ENCODE results near the gene LYL1.
A peak's percentile ranks its signal among the peaks of the same experiment; 100 is the strongest.

The LYL1 gene

DNA sequence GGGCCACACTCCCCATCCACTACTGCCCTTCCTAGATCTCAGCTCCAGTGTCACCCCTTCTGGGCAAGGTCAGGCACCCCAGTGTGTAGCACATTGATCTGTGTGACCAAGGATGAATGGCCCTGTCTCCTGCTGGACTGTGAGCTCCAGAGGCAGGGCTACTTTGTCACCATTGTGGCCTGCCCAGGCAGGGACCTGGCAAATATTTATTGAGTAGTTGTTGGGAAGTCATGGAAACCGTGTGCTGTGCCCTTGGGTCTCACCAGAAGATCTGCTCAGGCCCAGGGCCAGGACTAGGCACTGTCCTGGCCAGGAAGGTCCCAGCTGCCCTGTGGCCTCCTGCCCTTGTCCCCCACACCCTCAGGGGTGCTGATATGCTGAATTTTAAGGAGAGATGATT, 25.9 kb upstream of the LYL1 start:
- DNase-seq: no peak

DNA sequence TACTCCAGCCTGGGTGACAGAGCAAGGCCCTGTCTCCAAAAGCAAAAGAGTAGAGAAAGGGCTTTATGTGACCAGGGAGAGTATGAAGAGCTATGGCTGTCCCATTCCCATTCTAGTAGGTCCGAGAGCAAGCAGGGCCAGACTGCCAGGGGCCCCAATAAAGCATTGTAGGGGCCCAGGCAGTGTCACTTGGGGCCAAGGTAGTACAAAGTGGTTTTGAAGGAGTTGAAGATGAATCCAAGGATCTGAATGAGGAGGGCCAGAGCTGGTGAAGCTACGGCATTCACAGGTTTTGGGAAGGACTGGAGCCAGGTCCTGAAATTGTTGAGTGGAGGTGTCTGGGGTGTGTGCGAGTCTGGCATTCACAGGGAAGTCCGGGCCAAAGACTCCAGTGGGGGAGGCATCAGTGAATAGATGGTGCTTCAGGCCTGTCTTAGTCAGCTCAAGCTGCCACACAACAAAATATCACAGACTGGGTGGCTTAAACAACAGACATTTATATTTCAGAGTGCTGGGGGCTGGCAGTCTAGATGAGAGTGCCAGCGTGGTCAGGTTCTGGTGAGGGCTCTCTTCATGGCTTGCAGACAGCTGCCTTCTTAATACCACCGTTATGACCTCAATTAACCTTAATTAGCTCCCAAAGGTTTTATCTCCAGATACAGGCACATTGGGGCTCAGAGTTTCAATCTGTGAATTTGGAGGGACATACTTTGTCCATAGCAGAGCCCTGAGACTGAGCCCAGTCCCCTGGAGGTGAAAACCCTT, 25.3 kb upstream of the LYL1 start:
- DNase-seq: no peak

DNA sequence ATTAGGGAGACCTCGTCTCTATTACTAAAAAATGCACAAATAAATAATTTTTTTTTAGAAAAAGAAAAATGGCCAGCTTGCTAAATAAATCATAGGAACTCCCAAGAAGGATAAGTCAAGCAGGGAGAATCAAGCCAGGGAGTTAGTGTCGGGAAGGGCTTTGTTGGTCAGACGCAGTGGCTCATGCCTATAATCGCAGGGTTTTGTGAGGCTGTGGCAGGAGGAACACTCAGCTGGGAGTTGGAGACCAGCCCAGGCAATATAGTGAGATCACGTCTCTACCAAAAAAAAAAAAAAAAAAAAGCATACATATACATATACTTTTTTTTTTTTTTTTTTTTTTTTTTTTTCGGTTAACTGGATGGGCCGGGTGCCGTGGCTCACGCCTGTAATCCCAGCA, 24.4 kb upstream of the LYL1 start:
- no peak for DNase-seq

DNA sequence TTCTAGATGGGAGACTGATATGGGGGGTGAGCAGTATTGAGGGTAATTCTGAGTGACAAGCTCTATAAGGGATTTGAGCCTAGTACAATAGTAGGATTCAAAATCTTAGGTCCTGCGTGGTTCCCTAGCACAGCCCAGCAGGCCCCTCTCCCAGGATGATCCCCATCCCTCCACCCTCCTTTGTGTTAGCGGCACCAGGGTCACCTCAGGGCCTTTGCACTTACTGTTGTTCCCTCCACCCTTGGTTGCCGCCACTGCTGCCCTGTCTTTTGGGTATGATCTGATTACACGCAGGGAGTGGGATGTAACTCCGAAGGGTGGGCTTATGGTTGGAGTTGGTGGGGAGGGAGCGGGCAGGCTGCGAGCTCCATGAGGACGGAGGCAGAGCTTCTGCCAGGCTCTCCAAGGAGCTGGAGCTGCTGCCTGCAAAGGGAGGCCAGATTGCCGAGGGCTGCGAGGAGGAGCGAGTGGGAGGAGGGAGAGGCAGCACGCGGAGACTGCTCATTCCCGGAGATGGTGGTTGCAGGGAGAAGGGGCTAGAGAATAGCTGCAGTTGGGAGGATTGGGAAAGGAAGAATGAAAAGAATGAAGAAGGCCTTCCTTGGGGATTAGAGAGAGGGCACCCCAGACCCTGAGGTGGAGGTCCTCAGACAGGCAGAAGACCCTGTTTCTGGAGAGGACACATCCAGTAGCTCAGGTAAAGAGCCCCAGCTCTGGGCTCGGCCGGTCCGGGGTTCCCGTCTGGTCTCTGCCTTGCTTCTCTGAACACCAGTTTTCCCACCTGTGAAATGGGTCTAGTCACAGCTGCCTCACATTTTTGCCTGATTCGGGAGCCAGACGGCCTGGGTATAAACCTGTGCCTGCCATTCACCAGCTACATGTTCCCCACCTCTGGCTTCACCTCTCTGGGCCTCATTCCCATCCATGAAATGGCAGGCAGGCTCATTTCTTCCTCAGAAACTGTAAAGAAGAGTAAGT, 20.6 kb upstream of the LYL1 start:
- DNase-seq: no peak

DNA sequence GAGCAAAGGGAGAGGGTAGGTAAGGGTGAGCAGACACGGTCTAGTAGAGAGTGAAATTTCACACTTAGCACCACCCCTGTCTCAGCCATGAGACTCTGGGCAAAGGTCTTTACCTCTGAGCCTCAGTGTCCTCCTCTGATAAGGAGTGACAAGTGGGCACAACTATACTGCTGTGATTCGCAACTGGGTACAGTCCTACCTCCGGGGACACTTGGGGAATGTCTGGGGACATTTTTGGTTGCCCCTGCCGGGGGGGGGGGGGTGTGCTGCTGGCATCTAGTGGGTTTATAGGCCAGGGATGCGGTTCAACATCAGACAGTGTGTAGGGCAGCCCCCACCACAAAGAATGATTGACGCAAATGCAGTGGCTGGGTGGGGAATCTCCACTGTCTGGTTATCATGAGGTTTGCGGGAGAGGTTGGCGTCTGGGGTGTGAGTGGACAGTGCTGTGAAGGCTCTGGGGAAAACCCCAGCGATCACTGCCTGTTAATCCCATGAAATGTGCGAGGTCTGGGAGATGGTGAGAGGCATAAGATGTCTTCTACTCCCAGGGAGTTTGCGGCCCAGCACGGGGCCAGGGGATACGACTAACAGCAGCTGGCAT, 19.7 kb upstream of the LYL1 start:
- DNase-seq: no peak

DNA sequence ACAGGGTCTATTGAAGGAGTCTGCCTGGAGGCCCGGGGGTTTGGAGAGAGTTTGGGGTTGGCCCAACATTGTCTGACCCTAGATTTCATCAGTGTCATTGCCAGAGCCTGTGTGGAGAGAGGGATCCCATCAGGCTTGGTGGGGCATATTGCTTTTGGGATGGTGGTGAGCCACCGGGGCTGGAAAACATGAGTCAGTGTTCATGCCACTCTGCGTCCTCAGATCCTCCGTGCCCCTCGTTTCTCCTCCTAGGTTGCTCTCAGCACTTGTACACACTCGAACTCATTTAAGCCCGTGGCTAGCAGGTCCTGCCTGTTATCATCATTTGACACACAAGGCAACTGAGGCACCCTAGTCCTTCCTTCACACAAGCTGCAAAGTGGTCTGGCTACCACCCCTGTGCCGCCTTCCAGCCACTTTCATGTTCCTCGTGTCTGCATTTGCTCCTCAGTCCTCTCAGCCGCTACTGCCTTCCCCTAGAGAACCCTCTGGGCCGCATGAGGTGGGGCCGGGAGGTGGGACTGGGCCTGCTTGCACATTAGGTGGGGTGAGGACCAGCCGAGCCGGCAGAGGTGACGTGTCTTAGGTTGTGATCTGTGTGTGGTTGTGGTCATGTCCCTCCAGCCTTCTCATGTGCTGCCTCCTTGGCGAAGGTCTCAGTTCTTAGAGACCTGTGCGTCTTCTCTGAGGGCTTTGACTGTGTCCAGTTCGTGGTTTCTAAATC, 19.1 kb upstream of the LYL1 start:
- no peak for DNase-seq

DNA sequence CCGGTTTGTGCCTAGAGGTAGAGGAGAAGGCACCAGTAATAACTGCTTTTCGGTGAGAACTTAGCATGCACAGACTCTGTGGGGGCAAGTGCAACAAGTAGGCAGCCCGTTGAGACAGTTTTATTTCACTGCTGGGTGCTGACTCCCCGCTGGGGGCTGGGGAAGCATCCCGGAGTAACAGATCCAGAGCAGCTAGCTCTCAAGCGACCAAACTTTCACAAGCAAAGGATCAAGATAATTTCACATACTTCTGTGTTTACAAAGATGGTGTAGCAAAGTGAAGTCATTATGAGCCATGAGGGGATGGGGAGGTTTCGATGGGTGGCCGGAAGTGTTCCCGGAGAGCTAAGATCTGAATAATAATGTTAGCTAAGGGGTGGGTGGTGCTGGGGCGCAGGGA, 18.2 kb upstream of the LYL1 start:
- DNase-seq: no peak

DNA sequence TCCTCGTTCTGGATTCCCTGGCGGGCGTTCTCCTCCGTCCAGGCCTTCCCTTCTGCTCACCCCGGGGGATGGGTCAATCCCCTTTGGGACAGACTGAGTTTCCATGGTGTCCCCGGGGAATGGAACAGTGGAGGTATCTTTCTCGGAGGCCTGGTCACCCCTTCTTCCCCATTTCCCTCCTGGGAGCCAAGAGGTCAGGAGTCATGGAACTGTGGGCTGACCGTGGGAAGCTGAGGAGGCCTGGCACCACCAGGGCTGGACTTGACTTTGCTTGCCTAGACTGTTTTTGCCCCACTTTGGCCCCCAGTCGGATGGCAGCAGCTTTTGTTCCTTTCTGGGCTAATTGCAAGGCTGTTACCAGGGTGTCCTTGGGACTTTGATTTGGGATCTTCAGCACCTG, 17.4 kb upstream of the LYL1 start:
- no peak for DNase-seq

DNA sequence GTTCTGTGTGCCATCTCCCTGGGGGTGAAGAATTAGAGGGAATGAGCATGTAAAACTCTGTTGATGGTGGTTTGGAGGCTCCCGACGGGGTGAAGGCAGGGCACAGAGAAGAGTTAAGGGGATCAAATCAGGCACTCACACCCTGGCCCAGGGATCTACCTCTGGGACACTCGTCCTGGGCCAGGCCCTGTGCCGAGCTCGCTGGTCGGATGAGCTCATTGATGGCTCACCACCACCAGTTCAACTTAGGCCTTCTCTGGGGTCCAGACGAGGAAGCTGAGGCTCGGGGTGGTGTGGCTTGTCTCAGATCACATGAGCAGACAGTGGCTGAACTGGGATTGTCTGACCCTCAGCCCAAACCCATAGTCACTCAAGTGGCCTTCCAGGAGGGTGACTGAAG, 17.0 kb upstream of the LYL1 start:
- no peak for DNase-seq

DNA sequence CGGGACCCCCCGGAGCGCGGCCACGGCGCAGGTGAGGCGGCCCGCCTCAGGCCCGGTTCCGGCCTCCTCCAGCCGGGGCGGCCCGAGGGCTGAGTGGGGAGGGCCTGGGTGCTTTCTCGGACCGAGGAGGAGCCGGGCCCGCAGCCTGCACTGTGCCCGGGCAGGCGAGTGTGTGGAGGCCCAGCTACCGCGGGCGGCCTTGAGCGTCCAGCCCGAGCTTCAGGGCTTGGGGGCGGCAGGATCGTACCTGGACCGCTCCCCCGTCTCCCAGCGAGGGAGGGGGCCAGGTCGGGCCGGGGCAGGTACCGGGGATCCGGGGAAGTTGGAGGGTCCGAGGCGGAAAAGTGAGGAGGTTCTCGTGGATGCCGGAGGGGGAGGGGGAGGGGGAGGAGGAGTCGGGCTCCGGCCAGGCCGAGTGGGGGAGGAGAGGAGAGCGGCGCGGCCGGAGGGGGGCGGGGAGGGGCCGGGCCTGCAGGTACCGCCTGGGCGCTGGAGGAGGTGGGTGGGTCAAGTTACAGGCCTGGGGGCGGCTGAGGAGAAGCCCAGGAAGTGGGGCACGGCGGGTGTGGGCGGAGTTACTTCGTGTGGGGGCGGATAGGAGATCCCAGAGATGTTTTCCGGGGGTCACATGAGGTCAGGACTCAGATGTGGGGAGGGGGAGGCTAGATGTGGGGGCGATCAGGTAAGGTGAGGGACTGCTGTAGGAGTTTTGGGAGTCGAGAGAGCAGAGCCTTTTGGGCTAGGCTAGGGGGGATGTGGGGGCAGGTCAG, 16.0 kb upstream of the LYL1 start:
- DNase-seq: peak; percentile 70

DNA sequence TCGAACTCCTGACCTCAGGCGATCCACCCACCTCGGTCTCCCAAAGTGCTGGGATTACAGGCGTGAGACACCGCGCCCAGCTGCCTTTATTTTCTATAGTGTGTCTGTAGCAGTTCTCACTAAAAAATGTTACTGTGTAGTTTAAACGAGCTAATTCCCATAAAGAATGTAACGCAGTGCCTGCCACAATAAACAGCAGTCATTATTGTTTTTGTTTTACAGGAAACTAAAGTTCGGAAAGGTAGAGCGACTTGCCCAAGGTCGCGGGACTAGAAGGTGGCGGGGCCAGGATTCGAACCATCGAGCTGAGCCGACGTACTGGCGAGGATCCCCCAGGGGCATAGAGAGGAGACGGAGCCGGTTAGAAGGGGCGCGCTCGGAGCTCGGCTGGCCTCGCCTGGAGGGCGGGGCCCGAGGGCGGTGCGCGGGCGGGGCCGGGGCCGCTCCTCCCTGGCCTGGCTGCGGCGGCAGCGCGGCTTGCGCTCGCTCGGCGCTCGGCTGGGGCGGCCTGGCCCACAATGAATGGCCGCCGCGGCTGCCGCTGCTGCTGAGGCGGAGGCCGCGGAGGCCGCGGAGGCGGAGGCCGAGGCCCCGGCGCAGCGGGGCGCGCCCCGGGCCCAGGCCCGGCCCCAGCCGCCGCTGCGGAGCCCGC, 15.2 kb upstream of the LYL1 start, which contains the start of gene NACC1:
Gene NACC1 (plus strand): TSS at position 493 of the 652 bp plus-strand sequence. CDS start 16,944 bp downstream, outside the sequence.
- DNase-seq: peak; percentile 94

DNA sequence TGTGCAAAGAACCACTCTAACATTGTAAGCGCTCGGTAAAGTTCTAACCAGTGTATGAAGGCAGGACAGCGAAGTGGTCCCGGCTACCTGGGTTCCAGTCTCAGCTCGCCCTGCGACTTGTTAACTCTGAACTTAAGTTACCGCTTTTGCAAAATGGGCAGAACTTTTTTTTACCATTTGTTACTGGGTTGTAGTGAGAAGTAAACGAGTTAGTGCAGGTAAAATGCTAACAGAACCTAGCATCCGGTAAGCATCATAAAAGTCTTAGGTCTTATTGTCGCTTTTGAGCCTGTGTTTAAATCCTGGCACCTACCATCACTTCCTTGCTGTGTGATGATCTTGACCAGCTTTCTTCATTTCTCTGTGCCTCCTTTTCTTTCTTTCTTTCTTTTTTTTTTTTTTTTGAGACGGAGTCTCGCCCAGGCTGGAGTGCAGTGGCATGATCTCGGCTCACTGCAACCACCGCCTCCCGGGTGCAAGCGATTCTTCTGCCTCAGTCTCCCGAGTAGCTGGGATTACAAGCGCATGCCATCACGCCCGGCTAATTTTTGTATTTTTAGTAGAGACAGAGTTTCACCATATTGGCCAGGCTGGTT, 14.6 kb upstream of the LYL1 start:
- no peak for DNase-seq

DNA sequence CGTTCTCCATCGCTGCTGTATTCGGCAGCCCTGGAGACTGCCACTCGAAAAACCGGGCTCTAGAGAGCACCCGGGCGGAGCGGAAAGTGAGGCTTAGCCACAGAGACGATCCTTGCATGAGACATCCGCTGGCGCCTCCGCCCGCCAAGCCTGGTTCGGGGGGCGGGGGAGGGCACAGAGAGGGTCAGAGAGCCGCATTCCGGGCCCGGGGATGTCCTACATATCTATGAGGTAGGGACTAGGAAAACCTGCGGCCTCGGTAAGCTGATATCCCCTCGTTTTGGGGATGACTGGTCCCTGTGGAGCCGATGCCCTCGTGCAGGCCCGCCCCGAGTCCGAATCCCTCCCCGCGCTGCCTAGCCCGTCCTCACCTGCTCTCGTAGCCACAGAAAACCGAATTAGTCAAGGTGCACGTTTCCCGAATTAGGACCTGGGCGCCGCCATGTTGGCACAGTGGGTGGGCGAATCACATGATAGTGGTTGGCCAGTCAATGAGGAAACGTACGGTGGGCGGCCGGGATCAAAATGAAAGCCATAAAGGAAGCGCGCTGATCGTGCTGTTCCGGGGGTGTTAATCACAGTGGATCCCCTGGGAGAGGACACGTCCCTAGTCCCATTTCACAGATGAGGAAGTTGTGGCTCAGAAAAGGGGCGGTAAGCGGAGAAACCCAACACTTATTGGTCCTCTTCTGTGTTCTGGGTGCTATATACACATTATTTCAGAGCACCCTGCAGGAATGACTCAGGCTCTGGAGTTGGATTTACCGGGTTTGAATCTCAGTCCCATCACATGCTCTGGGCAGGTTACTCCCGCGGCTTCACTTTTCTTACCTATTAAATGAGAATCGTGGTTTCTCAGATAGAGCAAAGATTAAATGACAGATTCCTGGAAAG, 13.9 kb upstream of the LYL1 start, which contains the start of gene TRMT1:
Gene TRMT1 (minus strand): TSS at position 459 of the 894 bp plus-strand sequence. CDS start 341 bp downstream, at position 118.
- DNase-seq: peak; percentile 92

DNA sequence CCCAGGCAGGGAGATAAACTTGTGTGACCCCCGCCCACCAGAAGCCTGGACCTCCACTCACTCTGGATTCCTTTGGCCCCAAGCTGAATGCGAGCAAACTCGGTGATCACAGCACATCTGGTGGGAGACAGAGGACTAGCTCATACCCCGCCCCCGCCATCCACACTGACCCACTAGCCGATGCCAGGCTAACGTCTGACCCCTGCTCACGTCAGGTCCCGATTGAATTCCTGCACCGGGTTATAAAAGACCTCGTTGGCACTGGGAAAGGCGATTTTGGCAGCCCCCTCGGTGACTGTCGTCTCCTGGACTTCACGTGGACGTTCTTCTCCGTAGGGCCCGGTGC, 13.3 kb upstream of the LYL1 start:
- DNase-seq: no peak

DNA sequence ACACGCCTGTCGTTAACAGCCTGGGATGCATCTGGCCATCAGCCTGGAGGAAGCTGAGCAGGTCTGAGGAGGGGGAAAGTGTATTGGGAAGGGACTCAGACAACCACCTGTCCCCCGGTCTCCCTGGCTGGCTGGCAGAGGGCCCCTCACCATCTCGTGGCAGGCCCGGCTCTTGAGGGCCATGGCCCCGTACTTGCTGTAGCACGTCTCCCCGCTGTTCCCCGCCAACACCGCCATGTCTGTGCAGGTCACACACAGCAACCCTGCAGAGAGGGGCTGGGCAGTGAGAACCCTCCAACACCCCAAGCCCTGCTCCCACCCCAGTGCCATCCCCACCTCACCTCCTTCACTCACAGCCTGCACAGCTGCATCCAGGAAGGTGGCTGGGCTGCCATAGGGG, 9.9 kb upstream of the LYL1 start:
- DNase-seq: no peak

DNA sequence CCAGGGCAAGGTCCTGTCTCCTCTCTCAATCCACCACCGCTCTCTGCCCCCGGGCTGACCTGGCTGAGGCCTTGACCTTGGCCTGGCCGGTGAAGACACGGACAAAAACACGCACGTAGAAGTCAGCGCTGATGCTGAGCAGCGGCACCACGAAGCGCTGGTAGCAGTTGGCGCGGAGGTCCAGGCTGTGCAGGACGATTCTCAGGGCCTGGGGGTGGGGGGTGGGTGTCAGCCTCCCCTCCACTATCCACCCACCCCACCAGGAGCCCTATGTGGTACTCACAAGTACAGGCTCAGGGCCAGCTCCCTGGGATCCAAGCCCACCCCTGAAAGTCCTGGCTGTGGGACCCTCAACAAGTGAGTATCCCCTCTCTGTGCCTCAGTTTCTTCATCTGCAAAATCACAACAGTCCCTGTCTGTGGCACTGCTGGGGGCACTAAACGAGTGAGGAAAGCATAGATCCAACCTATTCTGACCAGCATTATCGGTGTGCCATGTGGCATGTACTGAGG, 7.5 kb upstream of the LYL1 start:
- no peak for DNase-seq

DNA sequence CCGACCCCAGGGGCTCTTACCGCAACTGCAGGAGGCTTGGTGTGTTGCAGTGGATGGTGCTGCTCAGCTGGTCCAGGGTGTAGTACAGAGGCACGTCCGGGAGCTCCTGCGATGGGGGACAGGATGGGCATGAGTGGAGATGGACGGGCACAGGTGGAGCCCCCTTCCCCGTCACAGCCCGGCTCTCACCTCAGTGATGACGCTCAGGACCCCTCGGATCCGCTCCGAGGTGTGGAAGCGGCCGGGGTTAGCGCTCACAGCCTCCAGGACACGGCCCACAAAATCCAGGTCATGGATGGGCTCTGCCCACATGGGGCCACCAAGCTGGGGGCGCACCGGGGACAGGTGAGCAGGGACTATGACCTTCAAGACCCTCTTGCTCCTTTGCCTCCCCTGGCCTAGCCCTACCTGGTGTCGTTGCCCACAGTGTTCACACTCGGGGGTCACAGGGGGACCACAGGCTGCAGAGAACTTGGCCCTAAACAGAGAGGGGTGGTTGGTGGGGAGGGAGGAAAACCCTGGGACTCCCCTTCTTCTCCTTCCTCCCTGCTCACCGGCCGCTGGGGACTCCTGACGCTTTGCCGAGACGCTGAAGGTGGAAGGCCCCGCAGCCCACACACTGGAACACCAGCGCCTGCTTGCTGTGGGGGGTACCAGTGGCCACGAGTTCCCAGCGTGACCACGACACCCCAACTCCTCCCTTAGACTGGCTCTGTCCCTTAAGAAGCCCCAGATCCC, 6.9 kb upstream of the LYL1 start:
- DNase-seq: no peak

DNA sequence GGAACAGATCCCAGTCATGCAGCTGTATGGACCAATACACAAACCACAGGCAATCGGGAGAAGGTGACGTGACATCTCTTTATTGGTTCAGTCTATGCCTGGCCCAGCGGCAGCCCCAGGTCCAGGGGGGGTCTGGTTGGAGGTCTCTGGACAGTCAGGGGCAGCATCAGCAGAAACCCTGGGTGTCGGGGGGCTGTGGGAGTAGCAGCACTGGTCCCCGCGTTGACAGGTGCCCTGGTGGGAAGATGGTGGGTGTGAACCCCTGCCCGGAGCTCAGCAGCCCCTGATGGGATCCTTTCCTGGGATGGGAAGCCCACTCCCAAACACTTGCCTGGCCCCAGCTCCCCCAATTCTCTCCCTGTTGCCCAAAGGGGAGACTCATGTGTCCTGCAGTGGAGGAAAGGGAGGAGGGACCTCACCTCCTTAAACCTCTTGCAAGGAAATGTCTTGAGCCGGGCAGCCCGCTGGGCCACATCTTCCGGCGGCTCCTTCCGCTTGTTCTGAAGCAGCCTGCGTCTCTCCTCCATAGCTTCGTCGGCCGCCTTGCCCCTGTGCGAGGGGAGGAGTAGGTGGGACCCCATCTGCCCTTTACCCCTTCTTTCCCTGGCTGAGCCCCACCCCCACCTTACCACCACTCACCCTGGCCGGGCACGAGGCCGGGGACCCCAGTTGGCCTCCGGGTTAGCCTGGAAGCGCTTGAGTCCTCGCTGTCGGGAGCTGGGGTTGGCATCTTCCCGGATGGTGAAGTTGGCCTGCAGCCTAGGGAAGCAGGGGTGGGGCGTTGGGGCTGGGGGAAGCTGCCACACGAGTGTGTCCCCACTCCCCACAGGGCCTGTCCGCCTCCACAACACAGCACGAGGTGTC, 2.4 kb upstream of the LYL1 start:
- DNase-seq: peak; percentile 71
